Stimulated activated CD8-positive, alpha-beta memory T cell treated with anti-CD3 and anti-CD28 coated beads, Interleukin-15, amount 100 ng/mL, for 1 hour (primary cell): Measurements from ENCODE around the gene LRRC72.
"Not testable (repeated sequence)": the region's sequence is repeated elsewhere in the genome, so short reads cannot be mapped to it uniquely, and the experiment has no call there.

Source experiments
- DNase-seq: peaks from one replicate; pipeline ENCODE4 v3.0.0-alpha.2; 2020; ENCODE audit warnings: low read depth

LRRC72 gene

GRCh38 chr7:16529697-16530096, 3.1 kb downstream of the LRRC72 start:
- DNase-seq = no peak

DNA sequence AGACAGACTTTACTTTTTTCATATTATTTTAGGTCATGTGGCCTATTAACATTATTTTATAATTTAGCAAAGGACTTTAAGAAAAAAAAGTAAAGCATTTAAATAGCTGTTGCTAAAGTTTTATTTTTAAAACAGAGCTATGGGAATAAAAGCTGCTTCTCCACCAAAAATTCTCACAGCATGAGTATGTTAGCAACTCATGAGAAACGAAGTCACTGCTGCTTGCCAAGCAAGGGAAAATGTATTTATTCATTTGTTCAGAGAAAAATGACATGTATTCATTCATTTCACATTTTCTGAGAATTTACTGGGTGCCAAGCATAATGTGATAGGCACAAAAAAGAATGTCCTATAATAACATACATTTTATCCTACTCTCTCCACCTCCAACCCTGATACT, 5.1 kb downstream of the LRRC72 start:
- no peak for DNase-seq

DNA sequence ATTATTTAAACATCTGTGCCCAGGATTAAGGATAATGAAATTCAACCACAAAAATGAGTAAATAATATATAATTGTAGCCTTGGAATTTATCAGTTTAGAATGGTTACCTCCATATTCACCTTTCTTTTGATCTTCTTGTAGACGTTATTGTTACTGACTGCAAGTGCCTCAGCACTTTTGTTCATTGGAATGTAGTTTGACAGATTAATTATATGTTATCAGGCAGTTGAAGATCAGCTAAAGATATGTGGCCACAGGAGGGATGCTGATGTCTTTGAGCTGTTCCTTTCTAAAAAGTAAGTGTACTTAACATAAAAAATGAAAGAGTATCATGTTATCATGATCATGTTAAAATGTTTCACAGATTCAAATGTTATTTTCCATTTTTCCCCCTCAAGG, 5.6 kb downstream of the LRRC72 start:
- no peak for DNase-seq

- DNase-seq = no peak
These were observed 8.9 kb downstream of the LRRC72 start for GRCh38 chr7:16535500-16535899.

DNA sequence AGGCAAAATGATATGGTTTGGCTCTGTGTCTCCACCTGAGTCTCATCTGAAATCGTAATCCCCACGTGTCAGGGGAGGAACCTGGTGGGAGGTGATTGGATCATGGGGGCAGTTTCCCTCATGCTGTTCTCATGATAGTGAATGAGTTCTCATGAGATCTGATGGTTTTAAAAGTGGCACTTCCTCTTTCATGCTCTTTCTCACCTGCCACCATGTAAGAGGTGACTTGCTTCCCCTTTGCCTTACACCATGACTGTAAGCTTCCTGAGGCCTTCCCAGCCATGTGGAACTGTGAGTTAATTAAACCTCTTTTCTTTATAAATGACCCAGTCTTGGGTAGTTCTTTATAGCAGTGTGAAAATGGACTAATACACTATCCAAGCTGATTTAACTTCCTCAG, 13.9 kb downstream of the LRRC72 start:
- not testable (repeated sequence) for DNase-seq

GRCh38 chr7:16542401-16542800, 15.8 kb downstream of the LRRC72 start:
- no peak for DNase-seq

GRCh38 chr7:16543456-16543855, 16.8 kb downstream of the LRRC72 start:
- DNase-seq = no peak

DNA sequence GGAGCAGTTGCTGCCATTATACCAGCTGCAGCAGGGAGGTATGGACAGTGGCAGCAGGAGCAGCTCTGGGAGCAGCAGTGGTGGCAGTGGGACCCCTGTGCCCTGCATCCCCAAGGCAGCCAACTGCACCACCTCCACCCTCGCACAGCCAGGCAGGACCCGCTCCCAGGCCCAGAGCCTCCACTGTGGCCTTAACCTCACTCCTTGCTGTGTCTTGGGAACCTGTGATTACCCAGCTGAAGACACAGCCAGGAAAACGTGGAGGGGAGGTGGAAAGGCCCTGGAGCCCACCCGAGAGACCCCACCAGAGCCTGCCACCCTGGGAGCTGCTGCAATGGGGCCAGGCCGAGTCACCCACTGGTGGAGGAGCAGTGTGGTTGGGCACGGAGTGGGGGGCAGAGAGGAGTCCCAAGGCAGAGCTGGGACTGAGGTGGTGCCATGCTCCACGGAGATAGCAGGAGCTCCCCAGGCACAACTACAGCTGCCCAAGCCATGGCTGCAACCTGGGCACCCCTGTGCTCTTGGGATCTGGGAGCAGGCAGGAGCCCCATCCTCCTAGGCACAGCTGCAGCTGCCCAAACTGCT, 20.4 kb downstream of the LRRC72 start:
- no peak for DNase-seq

GRCh38 chr7:16548428-16548827, 21.8 kb downstream of the LRRC72 start:
- DNase-seq = no peak

GRCh38 chr7:16550671-16551070, 24.0 kb downstream of the LRRC72 start:
- DNase-seq = no peak

GRCh38 chr7:16554518-16555236, 28.1 kb downstream of the LRRC72 start:
- DNase-seq = no peak

DNA sequence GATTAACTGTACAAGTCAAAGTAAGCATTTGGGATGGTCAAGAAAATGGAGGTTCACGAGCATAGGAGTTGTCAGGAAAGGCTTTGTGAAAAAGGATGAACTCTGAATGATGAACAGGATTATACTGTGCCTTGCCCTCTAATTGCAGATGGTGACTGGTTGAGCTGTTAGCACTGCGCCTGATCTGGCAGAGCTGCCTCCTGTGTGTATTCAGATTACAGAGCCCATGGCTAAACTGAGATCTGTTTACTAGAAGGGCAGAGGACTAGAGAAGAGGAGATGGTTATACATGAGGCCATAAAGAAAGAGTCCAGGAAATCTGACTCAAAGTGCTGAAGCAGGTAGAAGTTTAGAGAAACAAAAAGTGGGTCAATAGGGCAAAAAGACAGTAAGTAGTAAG, 29.7 kb downstream of the LRRC72 start:
- no peak for DNase-seq

DNA sequence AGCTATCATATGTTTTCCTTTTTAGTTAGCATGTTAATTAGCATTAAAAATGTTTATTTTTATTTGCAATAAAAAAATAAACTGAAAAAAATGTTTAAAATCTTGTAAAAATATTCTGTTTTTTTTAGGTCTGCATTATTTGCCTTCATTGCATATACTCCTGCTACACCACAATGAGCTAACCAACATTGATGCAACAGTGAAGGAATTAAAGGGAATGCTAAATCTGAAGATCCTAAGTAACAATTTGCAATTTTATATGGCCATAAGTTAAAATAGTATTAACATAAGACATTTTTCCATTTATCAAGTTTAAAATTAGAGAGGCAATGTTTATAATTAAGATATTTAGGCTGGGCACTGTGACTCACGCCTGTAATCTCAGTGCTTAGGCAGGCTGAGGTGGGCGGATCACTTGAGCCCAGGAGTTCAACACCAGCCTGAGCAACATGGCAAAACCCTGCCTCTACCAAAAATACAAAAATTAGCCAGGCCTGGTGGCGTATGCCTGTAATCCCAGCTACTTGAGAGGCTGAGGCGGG, 32.2 kb downstream of the LRRC72 start:
- no peak for DNase-seq

DNA sequence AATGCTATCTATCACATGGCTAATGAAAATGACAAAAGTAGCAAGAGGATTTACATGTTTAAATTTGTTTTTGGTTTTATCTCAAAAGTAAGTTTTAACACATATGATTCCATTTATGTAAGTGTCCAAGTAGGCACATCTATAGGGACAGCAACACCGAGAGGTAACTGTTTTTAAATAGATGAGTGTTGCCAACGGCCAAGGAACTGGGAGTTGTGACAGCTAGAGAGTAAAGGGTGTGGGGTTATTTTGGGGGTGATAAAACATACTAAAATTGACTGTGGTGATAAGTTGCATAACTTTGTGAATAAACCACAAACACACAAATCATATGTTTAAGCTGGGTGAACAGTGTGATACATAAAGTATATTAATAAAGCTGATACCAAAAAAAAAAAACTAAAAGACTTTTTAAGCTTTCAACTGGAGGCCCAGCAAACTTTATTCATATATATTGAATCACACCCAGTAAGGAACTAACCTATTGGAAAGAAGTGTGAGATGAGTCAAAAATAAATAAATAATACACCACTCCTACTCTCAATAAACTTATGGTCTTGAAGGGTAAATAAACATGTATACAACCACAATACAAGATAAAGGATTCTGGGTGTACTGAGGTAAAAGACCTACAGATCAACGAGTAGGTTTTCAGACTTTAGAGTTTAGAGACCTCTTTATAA, 33.0 kb downstream of the LRRC72 start:
- no peak for DNase-seq

- no peak for DNase-seq
These were observed 35.3 kb downstream of the LRRC72 start for GRCh38 chr7:16561943-16562342.

DNA sequence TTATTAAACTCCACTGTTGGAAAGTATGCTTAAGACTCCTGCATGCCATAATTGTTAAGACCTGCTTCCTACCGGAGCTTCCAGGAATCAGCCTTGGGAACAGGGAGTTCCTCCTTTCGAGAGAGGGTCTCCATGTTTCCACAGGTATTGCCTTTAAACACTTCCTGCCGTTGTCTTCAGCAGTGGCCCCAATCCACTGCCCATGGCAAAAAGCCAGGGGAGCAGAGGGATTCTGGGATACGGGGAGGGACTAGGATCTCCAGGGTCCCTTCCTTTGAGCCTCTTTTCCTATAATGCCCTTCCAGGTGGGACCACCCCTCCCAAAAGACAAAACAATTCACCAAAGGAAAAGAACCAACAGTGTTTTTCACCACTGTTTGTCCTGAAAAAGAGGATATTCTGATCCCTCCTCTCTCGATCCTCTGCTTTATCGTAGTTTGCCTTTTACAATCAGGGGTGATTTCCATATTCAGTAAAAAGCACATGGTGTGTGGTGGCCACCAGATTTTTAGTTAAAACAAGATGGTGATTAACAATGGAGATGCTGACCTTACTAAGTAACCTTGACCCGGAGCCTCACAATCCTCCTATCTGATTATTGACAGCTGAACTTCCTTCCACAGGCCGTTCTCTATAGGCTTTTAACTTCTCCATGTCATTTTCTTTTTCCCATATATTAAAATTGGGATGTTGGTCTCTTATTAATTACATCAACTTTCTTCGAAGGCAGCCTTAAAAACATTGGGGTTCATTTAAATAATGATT, 36.0 kb downstream of the LRRC72 start:
- DNase-seq = no peak

DNA sequence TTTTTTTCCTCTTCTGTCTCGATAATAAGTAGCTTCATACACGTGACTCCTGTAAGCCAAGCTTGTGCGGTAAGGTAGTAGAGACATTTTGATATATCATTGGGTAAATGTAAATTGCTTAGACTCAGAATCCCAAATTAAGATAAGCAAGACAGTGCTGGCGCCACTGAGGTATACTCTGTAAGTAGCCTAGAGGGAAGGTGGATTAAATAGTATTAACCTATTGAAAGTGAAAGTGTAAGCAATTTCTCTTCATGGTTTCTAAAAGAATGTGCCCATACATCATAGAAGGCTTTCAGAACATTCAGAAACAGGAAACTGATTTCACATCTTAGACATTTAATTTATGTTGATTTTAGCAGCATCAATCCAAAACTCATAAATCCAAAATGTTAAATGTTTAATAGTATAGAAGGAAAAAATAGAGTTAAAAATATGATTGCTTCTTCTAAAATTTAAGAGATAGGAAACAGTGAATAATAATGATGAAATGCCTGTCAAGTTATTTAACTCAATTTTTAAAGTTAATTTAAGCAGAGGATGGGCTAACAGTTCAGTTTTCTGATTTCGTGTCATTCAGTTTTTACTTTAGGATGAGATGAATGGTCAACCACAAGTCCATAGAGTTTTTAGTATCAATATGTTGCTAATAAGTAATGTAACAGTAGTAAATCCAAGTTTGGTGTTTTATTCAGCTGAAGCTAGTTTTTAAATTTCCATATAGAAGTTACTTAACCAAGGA, 36.8 kb downstream of the LRRC72 start:
- DNase-seq = no peak

DNA sequence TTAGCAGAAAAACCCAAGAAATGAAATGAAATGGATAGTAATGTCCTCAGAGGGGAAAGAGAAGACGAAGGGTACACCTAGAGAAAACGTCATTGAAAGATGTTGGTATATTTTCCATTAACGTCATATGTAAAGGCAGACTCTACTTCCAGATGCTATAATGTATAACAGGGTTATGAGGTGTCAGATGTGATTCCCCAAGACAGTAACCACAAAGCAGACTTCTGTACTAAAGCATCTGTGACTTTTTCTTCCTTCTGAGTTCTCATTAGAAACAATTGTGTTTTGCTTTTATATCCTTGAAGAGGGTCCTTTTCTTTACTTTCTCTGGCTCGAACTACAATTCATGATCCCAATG, 37.4 kb downstream of the LRRC72 start:
- DNase-seq = no peak

GRCh38 chr7:16564909-16565426, 38.3 kb downstream of the LRRC72 start:
- no peak for DNase-seq

DNA sequence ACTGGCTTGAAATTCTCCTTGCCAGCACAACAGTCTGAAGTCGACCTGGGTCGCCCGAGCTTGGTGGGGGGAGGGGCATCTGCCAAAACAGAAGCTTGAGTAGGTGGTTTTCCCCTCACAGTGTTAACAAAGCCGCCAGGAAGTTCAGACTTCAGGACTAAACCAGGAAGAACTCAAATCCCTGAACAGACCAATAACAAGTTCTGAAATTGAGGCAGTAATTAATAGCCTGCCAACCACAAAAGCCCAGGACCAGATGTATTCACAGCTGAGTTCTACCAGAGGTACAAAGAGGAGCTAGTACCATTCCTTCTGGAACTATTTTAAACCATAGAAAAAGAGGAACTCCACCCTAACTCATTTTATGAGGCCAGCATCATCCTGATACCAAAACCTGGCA, 45.3 kb downstream of the LRRC72 start:
- DNase-seq = no peak

DNA sequence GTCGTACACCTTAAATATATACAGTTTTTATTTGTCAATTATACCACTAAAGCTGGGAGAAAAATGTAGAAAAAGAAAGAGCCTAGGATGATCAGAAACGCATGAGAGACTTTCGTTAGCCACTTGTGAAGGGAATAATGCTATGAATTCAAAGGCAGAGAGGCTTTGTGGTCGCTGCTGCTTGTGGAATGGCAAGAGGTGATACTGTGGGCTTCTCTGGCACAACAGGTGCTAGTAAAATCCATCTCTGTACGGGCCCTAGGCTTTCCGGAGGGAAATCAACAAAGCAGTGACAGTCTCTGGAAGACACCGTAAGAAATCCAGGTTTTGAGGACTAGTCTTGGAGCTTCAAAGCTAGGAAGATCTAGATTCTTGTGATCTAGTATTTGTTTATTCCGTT, 52.6 kb downstream of the LRRC72 start:
- DNase-seq = no peak

DNA sequence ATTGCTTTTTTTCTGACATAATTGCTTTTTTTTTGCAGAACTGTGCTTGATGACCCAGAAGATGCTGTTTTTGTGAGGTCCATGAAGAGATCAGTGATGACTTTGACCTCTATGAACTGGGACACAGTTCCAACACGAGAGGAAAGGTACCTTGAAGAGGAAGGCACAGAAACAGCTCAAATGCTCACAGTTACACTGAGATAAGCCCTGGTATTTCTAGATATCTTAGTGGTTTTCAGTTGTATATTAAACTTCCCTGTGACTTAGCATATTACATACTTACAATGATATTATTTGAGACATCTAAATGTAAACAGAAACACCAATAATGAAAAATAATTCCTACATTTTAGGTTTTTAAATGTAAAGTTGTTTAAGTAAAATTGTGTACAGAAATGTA, 54.7 kb downstream of the LRRC72 start:
- DNase-seq = no peak
